Measurements from ENCODE around the gene SLC5A2. TPM values are rescaled to one million over a fixed set of nuclear protein-coding genes. Genes with fewer than 3 reads are reported as not detected.

SLC5A2 gene
- total RNA-seq, 1 experiment from 2014 or later = 0.11 TPM

- H3K27me3 ChIP-seq (ENCODE audit: low read length) = peaks cover 14% of the 10 kb centered on the region; the same call in 1 of the 2 replicates
- H3K36me3 ChIP-seq (ENCODE audit: low read depth, low read length) = no peaks in the 10 kb centered on the region
- BruUV-seq (replicated peaks) = no TSS peak
- ChIA-PET CTCF (no interaction called here), POLR2A (ENCODE audit: unreplicated experiment) (no interaction called here)
- DNase-seq (no peak), ATAC-seq (no peak)
- H3F3A ChIP-seq (ENCODE audit: low read length, unreplicated experiment) = no peaks in the 10 kb centered on the region
- H3K4me1 ChIP-seq (ENCODE audit: insufficient read depth, low read length) = no peaks in the 10 kb centered on the region
- H3K27ac ChIP-seq (ENCODE audit: low read length) = no peak overlapping the region
- no peaks in the 10 kb centered on the region for H3K79me2 ChIP-seq (ENCODE audit: low read length)
- no peaks in the 10 kb centered on the region for H3K9me3 ChIP-seq (ENCODE audit: low read length)
- no peaks in the 10 kb centered on the region for H4K20me1 ChIP-seq (ENCODE audit: low read length)
- TF ChIP-seq EZH2 (IDR thresholded peaks at IDR 0.05; ENCODE audit: low read length, unreplicated experiment) = no peak
- no peak for TF ChIP-seq CTCF (conservative IDR thresholded peaks at IDR 0.05; ENCODE audit: low read depth, low read length)
- no peak overlapping the region for H2AFZ ChIP-seq (ENCODE audit: low read length)
- intact Hi-C loops (cut with micrococcal nuclease) = no loop called here
- no peak overlapping the region for H3K4me3 ChIP-seq (ENCODE audit: low read length)
- no peak overlapping the region for H3K9ac ChIP-seq (ENCODE audit: low read length)
- no peak overlapping the region for H3K4me2 ChIP-seq (ENCODE audit: low read length)
- no peaks in the 10 kb centered on the region for H3K9me2 ChIP-seq (replicated peaks; ENCODE audit: low read length)
Observed at GRCh38 chr16:31529108-31529936, 46.4 kb downstream of the SLC5A2 start.

- Histone ChIP-seq H3F3A (ENCODE audit: low read length, unreplicated experiment) (no peaks in the 10 kb centered on the region), H3K4me2 (ENCODE audit: low read length) (no peak overlapping the region), H4K20me1 (ENCODE audit: low read length) (no peaks in the 10 kb centered on the region), H3K4me1 (ENCODE audit: insufficient read depth, low read length) (no peaks in the 10 kb centered on the region), H3K36me3 (ENCODE audit: low read depth, low read length) (no peaks in the 10 kb centered on the region), H3K79me2 (ENCODE audit: low read length) (no peaks in the 10 kb centered on the region), H3K4me3 (ENCODE audit: low read length) (no peak overlapping the region), H3K9me3 (ENCODE audit: low read length) (no peaks in the 10 kb centered on the region), H3K27me3 (ENCODE audit: low read length) (peaks cover 14% of the 10 kb centered on the region; the same call in 1 of the 2 replicates), H3K9me2 (replicated peaks; ENCODE audit: low read length) (no peaks in the 10 kb centered on the region), H2AFZ (ENCODE audit: low read length) (no peak overlapping the region), H3K9ac (ENCODE audit: low read length) (no peak overlapping the region), H3K27ac (ENCODE audit: low read length) (no peak overlapping the region)
- DNase-seq = no peak
- ATAC-seq = no peak
- CTCF ChIA-PET = no interaction called here
- BruUV-seq (replicated peaks) = no TSS peak
- intact Hi-C loops (cut with micrococcal nuclease) = no loop called here
- TF ChIP-seq EZH2 (IDR thresholded peaks at IDR 0.05; ENCODE audit: low read length, unreplicated experiment) = no peak
- no peak for TF ChIP-seq CTCF (conservative IDR thresholded peaks at IDR 0.05; ENCODE audit: low read depth, low read length)
- TF ChIP-seq EZH2phosphoT487 (IDR thresholded peaks at IDR 0.05; ENCODE audit: borderline replicate concordance, low read length) = no peak
- POLR2A ChIA-PET (ENCODE audit: unreplicated experiment) = no interaction called here
Observed at GRCh38 chr16:31529937-31530312, 47.0 kb downstream of the SLC5A2 start.

GRCh38 chr16:31530405-31530804 is 47.5 kb downstream of the SLC5A2 start:
- no peak overlapping the region for H3K4me3 ChIP-seq (ENCODE audit: low read length)
- no TSS peak for BruUV-seq (replicated peaks)
- TF ChIP-seq EZH2phosphoT487 (IDR thresholded peaks at IDR 0.05; ENCODE audit: borderline replicate concordance, low read length) (no peak), EZH2 (IDR thresholded peaks at IDR 0.05; ENCODE audit: low read length, unreplicated experiment) (no peak), CTCF (conservative IDR thresholded peaks at IDR 0.05; ENCODE audit: low read depth, low read length) (no peak)
- H3K36me3 ChIP-seq (ENCODE audit: low read depth, low read length) = no peaks in the 10 kb centered on the region
- CTCF ChIA-PET = no interaction called here
- ATAC-seq = no peak
- H3K9me2 ChIP-seq (replicated peaks; ENCODE audit: low read length) = no peaks in the 10 kb centered on the region
- H3K27ac ChIP-seq (ENCODE audit: low read length) = no peak overlapping the region
- no peaks in the 10 kb centered on the region for H4K20me1 ChIP-seq (ENCODE audit: low read length)
- no peak overlapping the region for H3K4me2 ChIP-seq (ENCODE audit: low read length)
- H3K27me3 ChIP-seq (ENCODE audit: low read length) = peaks cover 14% of the 10 kb centered on the region; the same call in 1 of the 2 replicates
- POLR2A ChIA-PET (ENCODE audit: unreplicated experiment) = no interaction called here
- no peaks in the 10 kb centered on the region for H3K79me2 ChIP-seq (ENCODE audit: low read length)
- no peaks in the 10 kb centered on the region for H3K4me1 ChIP-seq (ENCODE audit: insufficient read depth, low read length)
- no peak for DNase-seq
- no peaks in the 10 kb centered on the region for H3K9me3 ChIP-seq (ENCODE audit: low read length)
- H3K9ac ChIP-seq (ENCODE audit: low read length) = no peak overlapping the region
- no peaks in the 10 kb centered on the region for H3F3A ChIP-seq (ENCODE audit: low read length, unreplicated experiment)
- intact Hi-C loops (cut with micrococcal nuclease) = no loop called here
- H2AFZ ChIP-seq (ENCODE audit: low read length) = no peak overlapping the region
